A172 (cell line): ENCODE data around the gene CERS5. TPM values are rescaled to one million over a fixed set of nuclear protein-coding genes. Genes with fewer than 3 reads are reported as not detected.

Source experiments
- DNase-seq: peaks from one replicate; pipeline ENCODE4 v3.0.0-alpha.2; 2015; ENCODE audit warnings: low spot score
- total RNA-seq: library from RNA; depleted of rRNA; stranded (reverse); fragments of >200 nt; shearing (Covaris generic); gene quantifications from 2 replicates; pipeline ENCODE4 v1.2.3, GENCODE V29; 2014; rRNA removed

The CERS5 gene
- 18.9 and 19.2 TPM in 2 replicates for total RNA-seq

DNA sequence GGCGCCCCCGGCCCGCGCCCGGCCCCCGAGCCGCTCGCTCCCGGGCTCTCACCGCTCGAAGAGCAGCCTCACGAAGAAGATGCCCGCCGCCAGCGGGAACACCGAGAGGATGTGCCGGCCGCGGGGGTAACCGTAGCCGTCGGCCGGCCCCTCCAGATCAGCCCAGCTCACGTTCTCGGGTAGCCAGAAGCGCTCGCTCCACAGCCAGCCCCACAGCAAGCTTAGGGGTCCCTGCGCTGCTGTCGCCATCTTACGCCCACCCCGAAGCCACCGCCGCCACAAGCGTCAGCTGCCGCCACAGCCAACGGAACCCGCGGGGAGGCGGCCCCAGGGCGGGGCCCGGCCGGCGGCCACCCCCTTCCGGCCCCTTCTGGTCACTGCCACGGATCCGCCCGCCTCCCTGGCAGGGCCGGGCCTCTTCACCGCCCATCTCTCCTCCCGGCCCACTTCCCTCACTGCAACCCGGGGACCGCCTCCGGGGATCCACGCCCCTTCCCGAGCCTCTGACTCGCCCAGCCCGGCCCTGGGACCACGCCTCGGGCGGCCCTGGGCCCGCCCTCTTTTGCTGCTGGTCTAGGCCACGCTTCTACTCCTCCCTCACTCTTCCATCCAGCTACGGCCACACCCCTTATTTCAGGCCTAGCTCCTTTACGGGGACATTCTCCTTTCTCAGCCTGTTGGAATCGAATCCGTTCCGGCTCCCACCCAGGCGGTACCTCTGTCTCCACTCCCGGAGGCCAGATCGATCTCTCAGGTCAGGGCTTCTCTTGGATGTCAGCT, at the start of gene CERS5:
TSS of gene CERS5 (minus strand) at position 321 of the 780 bp plus-strand sequence. CDS start at position 249, 72 bp downstream.
- peak; percentile 96 for DNase-seq

GRCh38 chr12:50215033-50215432, 47.9 kb upstream of the CERS5 start:
- DNase-seq, result no peak

GRCh38 chr12:50214018-50214417, 46.8 kb upstream of the CERS5 start:
- no peak for DNase-seq

- DNase-seq, result no peak
Observed at GRCh38 chr12:50213439-50213838, 46.3 kb upstream of the CERS5 start.

DNA sequence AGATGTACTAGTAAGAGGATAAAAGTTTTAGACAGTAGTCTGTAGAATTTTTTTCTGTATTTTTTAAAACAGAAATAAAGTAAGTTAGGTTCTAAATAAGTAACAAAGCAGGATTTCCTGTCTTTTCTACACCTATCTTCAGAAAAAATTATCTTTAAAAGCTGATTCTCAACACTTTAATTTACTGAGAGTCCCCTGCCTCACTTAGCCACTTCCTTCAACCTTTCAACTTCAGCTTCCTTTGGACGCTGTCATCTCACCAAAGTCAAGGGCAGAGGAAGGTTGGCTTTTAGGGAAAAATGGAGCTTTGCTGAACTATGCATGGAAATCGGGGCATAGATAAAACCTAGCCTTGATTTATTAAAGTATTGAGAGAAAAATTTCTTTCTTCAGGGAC, 44.9 kb upstream of the CERS5 start:
- no peak for DNase-seq

GRCh38 chr12:50211392-50212070, 44.4 kb upstream of the CERS5 start:
- DNase-seq, result peak; percentile 67

DNA sequence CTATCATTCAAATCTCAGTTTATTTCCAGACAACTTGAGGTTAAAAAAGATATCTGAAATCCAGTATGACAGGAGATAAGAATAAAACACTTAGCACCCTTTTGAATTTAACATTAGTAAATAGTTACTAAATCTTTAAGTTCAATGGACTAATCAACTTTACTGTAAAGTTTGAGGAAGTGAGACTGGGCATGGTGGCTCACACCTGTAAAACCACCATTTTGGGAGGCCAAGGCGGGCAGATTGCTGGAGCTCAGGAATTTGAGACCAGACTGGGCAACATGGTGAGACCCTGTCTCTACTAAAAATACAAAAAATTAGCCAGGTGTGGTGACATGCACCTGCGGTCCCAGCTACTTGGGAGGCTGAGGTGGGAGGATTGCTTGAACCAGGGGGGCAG, 40.3 kb upstream of the CERS5 start:
- DNase-seq, result no peak

- no peak for DNase-seq
Observed at GRCh38 chr12:50205648-50206047, 38.5 kb upstream of the CERS5 start.

- no peak for DNase-seq
Observed at GRCh38 chr12:50203691-50204090, 36.5 kb upstream of the CERS5 start.

- peak; percentile 92 for DNase-seq
Observed at GRCh38 chr12:50201987-50202521, 34.9 kb upstream of the CERS5 start.

GRCh38 chr12:50200552-50201273, 33.5 kb upstream of the CERS5 start:
- DNase-seq, result peak; percentile 43

- DNase-seq, result no peak
Observed at GRCh38 chr12:50198829-50199228, 31.7 kb upstream of the CERS5 start.

GRCh38 chr12:50197297-50197727, 30.1 kb upstream of the CERS5 start:
- DNase-seq, result no peak

- DNase-seq, result no peak
Observed at GRCh38 chr12:50196537-50196936, 29.4 kb upstream of the CERS5 start.

DNA sequence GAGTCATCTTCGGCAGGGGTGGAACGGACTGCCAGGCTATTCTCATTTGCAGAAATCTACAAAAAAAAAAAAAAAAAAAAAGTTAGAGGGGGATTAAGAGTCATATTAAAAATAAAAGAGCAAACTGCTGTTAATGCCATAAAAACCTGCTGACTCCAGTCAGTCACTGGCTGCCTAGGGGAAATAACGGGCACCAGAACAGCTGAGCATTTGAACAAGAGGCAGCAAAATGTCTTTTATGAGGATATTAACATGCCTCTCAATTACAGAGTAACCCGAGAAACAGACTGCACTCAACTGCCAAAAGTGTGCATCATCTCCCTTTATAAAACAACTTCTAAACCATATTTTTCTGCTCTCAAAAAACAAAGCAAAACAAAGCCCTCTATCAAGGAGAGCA, 28.7 kb upstream of the CERS5 start:
- DNase-seq, result no peak

- no peak for DNase-seq
Observed at GRCh38 chr12:50192908-50193307, 25.7 kb upstream of the CERS5 start.

GRCh38 chr12:50192236-50192635, 25.1 kb upstream of the CERS5 start:
- DNase-seq, result no peak

DNA sequence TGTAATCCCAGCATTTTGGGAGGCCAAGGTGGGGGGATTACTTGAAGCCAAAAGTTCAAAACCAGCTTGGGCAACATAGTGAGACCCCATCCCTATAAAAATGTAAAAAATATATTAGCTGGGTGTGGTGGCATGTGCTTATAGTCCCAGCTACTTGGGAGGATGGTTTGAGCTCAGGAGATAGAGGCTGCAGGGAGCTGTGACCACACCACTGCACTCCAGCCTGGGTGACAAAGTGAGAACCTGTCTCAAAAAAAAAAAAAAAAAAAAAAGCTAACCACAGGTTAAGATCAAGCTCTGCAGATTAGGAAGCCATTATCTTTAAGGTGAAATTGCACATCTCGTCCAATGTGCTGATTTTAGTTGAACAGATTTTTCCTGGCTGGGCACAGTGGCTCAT, 23.7 kb upstream of the CERS5 start:
- no peak for DNase-seq

DNA sequence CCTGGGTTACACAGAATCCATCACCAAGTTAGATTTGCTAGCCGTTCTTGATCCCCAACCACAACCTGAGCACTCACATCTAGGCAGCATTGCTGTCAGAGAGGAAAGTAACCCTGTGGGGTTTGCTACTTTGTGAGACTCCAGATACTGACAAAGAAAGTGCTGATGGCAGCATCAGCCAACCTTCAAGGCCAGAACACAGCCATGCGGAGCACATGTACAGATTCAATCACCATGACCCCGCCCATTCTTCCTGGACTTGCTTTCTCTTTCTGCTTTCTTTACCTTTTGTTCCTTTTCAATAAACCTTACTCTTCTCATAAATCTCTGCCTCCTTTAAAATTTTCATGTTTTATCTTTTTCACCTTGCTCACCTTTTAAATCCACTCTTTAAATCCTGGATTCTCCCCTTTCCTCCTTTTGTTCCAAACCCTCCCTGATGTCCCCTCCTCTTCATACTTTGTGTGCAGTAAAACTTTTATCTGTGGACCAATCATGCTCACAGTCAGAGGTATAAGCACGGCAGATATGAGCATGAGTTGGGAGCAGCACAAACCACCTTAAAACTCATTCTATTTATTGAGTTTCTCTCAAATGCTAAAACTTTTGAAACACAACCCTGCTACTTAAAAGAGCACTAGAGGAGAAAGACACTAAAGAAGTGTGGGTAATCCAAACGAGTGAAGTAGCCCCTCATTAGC, 21.9 kb upstream of the CERS5 start:
- no peak for DNase-seq

GRCh38 chr12:50188241-50188781, 21.1 kb upstream of the CERS5 start:
- no peak for DNase-seq
